Nephron progenitor cell (in vitro differentiated cells): Measurements from ENCODE around the gene SLK.

Experiments used
- DNase-seq: peaks from one replicate; pipeline ENCODE4 v3.0.0; 2021
- H3K27ac Mint-ChIP-seq: 2 replicates; pipeline ENCODE4 v1.8.0; 2021; ENCODE audit warnings: mild to moderate bottlenecking, moderate library complexity, mixed read lengths
- H3K27me3 Mint-ChIP-seq: 2 replicates; pipeline ENCODE4 v1.8.0; 2021; ENCODE audit warnings: mild to moderate bottlenecking, low read depth, mixed read lengths; ENCODE audit not compliant: poor library complexity
- H3K36me3 Mint-ChIP-seq: 2 replicates; pipeline ENCODE4 v1.8.0; 2021; ENCODE audit warnings: low read depth, mixed read lengths
- H3K4me1 Mint-ChIP-seq: 2 replicates; pipeline ENCODE4 v1.8.0; 2021; ENCODE audit warnings: mixed read lengths
- H3K4me3 Mint-ChIP-seq: 2 replicates; pipeline ENCODE4 v1.8.0; 2021; ENCODE audit warnings: mild to moderate bottlenecking, moderate library complexity, mixed read lengths
- H3K9me3 Mint-ChIP-seq: 2 replicates; pipeline ENCODE4 v1.8.0; 2021; ENCODE audit warnings: mild to moderate bottlenecking, moderate library complexity, mixed read lengths
- TF ChIP-seq, protein P1 (sequence below): fragments of 200-600 bp; sonication (generic); IDR thresholded peaks from 2 replicates; pipeline ENCODE4 v1.5.0; 2021; ENCODE audit warnings: antibody characterized with exemption

SLK gene

DNA sequence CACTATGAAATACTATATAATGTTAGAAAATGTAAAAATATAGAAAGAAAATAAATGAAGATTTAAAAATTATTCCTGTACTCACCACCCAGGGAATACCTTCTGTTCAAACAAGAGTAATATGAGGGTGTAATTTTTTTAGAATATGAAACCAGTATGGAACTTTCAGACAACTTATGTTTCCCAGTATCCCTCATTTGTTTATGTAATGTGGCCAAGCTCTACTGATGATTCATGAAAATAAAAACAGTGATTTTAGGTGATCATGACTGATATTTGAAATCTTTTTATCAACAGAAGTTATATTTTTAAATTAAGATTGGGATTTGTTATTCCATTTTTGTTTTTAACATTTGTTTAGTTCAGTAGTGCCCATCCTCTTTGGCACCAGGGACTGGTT lies 18.8 kb downstream of the SLK start:
- TF ChIP-seq, protein P1, sequence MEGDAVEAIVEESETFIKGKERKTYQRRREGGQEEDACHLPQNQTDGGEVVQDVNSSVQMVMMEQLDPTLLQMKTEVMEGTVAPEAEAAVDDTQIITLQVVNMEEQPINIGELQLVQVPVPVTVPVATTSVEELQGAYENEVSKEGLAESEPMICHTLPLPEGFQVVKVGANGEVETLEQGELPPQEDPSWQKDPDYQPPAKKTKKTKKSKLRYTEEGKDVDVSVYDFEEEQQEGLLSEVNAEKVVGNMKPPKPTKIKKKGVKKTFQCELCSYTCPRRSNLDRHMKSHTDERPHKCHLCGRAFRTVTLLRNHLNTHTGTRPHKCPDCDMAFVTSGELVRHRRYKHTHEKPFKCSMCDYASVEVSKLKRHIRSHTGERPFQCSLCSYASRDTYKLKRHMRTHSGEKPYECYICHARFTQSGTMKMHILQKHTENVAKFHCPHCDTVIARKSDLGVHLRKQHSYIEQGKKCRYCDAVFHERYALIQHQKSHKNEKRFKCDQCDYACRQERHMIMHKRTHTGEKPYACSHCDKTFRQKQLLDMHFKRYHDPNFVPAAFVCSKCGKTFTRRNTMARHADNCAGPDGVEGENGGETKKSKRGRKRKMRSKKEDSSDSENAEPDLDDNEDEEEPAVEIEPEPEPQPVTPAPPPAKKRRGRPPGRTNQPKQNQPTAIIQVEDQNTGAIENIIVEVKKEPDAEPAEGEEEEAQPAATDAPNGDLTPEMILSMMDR: no peak
- Mint-ChIP-seq H3K36me3 (peaks cover 19% of the 10 kb centered on the region), H3K9me3 (peaks cover 3% of the 10 kb centered on the region), H3K4me3 (no peak overlapping the region), H3K27me3 (no peaks in the 10 kb centered on the region), H3K27ac (no peak overlapping the region), H3K4me1 (peaks cover 35% of the 10 kb centered on the region)
- no peak for DNase-seq

DNA sequence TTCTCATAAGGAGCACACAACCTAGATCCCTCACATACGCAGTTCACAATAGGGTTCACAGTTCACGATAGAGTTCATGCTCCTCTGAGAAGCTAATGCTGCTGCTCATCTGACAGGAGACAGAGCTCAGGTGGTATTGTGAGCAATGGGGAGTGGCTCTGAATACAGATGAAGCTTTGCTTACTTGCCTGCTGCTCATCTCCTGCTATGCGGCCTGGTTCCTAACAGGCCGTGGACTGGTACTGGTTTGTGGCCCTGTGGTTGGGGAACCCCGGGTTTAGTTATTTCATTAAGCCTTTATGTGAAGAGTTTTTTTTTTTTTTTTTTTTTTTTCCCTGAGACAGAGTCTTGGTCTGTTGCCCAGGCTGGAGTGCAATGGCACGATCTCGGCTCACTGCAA lies 19.4 kb downstream of the SLK start:
- TF ChIP-seq, protein P1: no peak
- no peak for DNase-seq
- H3K36me3 Mint-ChIP-seq: peaks cover 17% of the 10 kb centered on the region

DNA sequence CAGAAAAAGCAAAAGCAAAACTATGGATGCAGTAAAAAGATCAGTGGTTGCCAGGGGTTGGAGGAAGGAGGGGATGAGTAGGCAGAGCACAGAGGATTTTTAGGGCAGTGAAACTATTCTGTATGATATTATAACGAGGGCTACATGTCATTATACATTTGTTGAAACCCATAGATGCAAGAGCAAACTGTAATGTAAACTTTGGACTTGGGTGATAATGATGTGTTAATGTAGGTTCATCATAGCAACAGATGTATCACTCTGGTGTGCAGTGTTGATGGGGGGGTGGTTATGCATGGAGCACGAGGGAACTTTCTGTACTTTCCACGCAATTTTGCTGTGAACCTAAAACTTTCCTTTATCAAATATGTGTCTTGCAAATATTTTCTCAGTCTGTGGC lies 23.2 kb downstream of the SLK start:
- Mint-ChIP-seq H3K4me1 (peaks cover 8% of the 10 kb centered on the region), H3K36me3 (peaks cover 28% of the 10 kb centered on the region), H3K4me3 (no peak overlapping the region), H3K27ac (no peak overlapping the region), H3K27me3 (no peaks in the 10 kb centered on the region), H3K9me3 (no peaks in the 10 kb centered on the region)
- TF ChIP-seq, protein P1: no peak
- DNase-seq: no peak

More for the DNA sequence above, 19.4 kb downstream of the SLK start:
- Mint-ChIP-seq H3K27me3 (no peaks in the 10 kb centered on the region), H3K27ac (no peak overlapping the region), H3K9me3 (no peaks in the 10 kb centered on the region), H3K4me1 (peaks cover 35% of the 10 kb centered on the region), H3K4me3 (no peak overlapping the region)

DNA sequence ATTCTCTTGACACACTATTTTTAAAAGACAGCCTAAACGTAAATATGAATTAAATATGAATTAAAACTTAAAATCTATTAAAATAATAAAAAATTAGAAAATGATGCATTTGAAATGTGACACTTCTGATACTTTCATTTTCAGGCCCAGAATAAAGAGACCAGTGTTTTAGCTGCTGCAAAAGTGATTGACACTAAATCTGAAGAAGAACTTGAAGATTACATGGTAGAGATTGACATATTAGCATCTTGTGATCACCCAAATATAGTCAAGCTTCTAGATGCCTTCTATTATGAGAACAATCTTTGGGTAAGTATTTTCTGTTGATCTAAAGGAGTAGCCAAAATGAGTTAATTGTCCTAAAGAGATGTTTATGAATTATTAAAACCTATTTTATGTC lies 23.6 kb downstream of the SLK start:
- Mint-ChIP-seq H3K4me3 (no peak overlapping the region), H3K27me3 (no peaks in the 10 kb centered on the region), H3K27ac (no peak overlapping the region), H3K4me1 (peaks cover 5% of the 10 kb centered on the region), H3K9me3 (no peaks in the 10 kb centered on the region), H3K36me3 (peaks cover 29% of the 10 kb centered on the region)
- DNase-seq: no peak
- TF ChIP-seq, protein P1: no peak

DNA sequence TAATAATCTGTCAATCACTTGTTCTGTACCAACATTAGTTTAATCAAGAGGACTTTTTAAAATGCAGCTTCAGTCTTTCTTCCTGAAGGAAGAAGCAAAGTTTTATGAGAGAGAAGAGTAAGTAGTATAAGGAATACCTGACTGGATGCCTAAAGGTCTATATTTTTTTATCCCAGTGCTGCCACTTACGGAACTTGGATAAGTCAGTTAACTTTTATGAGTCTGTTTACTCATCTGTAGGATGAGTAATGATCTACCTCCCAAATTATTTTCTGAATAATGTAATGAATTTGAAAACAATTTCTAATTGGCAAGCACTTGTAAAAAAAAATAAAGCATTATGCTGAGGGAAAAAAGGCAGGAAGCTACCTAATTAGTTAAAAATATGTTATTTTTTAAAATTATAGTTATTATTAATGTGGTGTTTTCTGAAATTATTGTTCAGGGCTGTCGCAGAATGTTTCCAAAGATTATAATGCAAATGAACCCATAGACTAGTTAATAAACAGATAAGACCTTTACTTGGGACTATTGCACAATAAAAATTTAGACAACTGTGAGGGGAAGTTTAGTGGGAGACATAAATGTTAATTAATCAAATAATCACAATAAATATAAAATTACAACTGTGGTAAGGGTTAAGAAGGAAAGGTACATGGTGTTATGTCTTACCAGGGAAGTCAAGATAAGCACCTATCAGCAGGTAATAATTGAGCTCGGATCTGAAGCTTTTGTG lies 24.6 kb downstream of the SLK start:
- Mint-ChIP-seq H3K36me3 (peaks cover 36% of the 10 kb centered on the region), H3K27ac (no peak overlapping the region), H3K4me1 (peaks cover 5% of the 10 kb centered on the region), H3K27me3 (no peaks in the 10 kb centered on the region), H3K9me3 (no peaks in the 10 kb centered on the region), H3K4me3 (no peak overlapping the region)
- TF ChIP-seq, protein P1: no peak
- DNase-seq: no peak

DNA sequence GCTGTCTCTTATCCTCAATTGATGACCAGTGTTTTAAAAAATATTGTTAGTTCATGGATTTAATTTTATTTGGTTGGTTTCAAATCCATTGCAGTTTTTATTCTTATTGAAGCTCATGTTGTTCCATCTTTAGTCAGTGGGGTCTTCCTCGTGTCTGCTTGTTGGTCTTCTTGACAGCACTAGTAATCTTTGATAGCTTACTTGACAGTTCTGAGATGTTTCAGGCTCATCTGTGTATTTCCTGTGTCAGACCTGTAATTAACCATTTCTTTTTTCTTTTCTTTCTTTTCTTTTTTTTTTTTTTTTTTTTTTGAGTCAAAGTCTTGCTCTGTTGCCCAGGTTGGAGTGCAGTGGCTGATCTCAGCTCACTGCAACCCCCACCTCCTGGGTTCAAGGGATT lies 28.2 kb downstream of the SLK start:
- no peak overlapping the region for H3K27ac Mint-ChIP-seq
- TF ChIP-seq, protein P1: no peak
- H3K4me1 Mint-ChIP-seq: no peaks in the 10 kb centered on the region
- H3K27me3 Mint-ChIP-seq: no peaks in the 10 kb centered on the region
- DNase-seq: no peak
- no peaks in the 10 kb centered on the region for H3K9me3 Mint-ChIP-seq
- H3K36me3 Mint-ChIP-seq: peaks cover 56% of the 10 kb centered on the region
- H3K4me3 Mint-ChIP-seq: no peak overlapping the region
